GM12874 (cell line): ENCODE results near the gene SEC24D.
A peak's percentile ranks its signal among the peaks of the same experiment; 100 is the strongest.

ENCODE experiments used
- TF ChIP-seq, protein P1 (sequence below): IDR thresholded peaks from 2 replicates; pipeline ENCODE4 v1.5.1; 2011; ENCODE audit warnings: low read depth, mild to moderate bottlenecking, control low read depth, low read length, moderate library complexity; ENCODE audit not compliant: insufficient read depth

Gene SEC24D

DNA sequence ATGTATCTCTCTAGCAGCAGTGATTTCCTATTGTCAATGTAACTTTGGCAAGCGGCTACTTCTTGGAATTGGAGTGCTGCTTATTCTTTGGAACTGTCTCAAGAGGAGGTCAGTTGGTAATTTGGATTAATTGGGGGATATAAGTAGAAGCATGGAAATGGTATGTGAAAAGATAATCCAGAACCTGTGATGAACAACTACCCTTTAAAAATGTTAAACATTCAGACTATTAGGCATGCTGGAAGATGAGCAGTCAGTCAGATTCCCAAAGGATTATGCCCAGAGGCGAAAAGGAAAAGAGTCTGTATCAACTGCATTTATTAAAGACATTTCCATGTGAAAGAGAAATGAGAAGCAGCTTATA, 62.5 kb downstream of the SEC24D start:
- TF ChIP-seq, protein P1, sequence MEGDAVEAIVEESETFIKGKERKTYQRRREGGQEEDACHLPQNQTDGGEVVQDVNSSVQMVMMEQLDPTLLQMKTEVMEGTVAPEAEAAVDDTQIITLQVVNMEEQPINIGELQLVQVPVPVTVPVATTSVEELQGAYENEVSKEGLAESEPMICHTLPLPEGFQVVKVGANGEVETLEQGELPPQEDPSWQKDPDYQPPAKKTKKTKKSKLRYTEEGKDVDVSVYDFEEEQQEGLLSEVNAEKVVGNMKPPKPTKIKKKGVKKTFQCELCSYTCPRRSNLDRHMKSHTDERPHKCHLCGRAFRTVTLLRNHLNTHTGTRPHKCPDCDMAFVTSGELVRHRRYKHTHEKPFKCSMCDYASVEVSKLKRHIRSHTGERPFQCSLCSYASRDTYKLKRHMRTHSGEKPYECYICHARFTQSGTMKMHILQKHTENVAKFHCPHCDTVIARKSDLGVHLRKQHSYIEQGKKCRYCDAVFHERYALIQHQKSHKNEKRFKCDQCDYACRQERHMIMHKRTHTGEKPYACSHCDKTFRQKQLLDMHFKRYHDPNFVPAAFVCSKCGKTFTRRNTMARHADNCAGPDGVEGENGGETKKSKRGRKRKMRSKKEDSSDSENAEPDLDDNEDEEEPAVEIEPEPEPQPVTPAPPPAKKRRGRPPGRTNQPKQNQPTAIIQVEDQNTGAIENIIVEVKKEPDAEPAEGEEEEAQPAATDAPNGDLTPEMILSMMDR, result no peak

DNA sequence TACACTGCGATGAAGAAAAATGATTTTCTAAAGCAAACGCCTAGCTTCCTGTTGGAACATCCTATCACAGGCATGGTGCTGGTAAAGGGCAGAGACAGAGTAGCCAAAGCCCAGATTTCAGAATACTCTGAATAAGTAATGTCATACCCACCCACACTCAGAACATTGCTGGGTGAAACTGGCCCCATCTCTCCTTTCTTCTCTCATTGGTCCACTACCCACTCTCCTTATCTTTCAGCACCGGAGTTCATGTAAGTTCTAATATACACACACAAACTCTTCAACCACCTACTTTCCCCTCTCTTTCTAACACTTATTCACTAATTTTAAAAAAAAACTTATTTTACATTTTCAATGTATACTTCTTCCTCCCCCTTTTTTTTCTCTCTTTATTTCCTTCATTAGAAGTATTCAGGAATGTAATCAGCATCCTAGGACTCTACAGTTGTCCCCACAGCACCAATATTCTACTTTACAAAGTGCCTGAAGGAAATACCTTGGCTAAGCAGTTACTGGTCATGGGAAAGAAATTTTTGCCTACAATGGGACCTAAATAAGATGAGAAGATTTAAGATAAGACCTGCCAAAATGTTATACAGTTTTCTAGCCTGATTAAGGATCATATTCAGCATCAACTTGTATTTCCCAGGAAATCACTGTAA, 63.0 kb downstream of the SEC24D start:
- TF ChIP-seq, protein P1, result no peak

- TF ChIP-seq, protein P1, result peak; percentile 20; the same call in 1 of the 2 replicates
Observed at GRCh38 chr4:118772081-118772766, 63.7 kb downstream of the SEC24D start.

DNA sequence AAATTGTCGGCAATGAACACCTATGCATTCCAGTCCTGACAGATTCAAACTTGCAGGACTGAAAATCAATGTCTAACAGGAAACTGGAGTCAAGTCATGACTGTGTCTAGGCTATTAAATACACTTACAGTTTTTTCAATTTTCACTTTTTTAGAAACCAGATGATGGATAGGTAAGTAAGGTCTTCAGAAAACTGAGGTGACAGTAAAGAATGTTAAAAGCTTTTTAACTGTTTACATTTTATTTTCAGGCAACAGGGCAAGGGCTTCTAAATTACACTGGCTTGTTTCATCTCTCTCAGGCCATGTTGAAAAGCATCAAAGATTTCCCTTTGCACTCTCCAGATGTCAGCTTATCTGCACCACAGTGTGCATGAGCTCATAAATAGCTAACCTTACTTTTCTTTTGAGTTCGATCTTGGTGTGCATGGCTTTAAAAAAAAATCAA, 65.2 kb downstream of the SEC24D start:
- TF ChIP-seq, protein P1, result no peak

DNA sequence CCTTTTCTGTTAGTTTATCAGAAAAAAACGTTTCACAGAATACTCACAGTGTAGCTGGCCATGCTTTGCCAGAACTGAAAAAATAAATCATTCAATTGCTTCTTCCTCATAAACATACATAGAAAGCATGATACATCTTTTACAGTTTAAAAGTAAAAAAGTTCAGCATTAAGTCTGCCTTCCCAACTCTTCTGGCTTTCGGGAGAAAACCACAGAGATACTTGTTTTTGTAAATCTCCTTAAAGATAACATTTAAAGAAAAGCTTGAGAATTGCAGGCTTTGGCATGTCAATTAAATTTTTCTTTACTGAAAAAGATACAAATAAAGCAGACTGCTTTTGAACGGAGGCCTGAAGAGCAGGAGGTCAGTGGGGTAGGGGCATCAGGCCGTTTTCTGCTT, 66.8 kb downstream of the SEC24D start:
- TF ChIP-seq, protein P1, result no peak

GRCh38 chr4:118767109-118767508, 68.8 kb downstream of the SEC24D start:
- TF ChIP-seq, protein P1, result no peak

GRCh38 chr4:118765399-118765798, 70.5 kb downstream of the SEC24D start:
- TF ChIP-seq, protein P1, result no peak
